ENCODE results near the gene SLC9A9. TPM values are rescaled to one million over a fixed set of nuclear protein-coding genes. Genes with fewer than 3 reads are reported as not detected.

SLC9A9 gene
- total RNA-seq, 2 experiments from 2014 or later = 12.2 TPM

DNA sequence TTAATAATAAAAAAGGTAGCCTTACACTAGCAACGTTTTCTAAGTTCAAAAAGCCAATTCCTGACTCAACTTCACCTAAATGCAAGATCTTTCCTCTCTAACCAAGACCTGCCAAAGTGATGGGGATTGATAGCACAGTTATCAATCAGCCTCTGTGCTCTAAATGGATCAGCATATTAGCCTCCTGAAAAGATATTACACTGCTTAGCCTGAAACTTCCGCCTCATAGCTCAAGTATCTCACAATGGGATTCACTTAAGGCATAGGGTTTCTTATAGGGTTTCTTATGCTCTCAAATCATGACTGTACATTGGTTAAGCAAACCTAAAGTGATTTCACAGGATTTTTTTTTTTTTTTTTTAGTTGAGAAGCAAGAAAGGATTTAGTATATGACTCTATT is 436 bp upstream of the SLC9A9 start:
- H3K36me3 ChIP-seq (ENCODE audit: insufficient read depth, low read length) = no peaks in the 10 kb centered on the region
- TF ChIP-seq, protein P1, sequence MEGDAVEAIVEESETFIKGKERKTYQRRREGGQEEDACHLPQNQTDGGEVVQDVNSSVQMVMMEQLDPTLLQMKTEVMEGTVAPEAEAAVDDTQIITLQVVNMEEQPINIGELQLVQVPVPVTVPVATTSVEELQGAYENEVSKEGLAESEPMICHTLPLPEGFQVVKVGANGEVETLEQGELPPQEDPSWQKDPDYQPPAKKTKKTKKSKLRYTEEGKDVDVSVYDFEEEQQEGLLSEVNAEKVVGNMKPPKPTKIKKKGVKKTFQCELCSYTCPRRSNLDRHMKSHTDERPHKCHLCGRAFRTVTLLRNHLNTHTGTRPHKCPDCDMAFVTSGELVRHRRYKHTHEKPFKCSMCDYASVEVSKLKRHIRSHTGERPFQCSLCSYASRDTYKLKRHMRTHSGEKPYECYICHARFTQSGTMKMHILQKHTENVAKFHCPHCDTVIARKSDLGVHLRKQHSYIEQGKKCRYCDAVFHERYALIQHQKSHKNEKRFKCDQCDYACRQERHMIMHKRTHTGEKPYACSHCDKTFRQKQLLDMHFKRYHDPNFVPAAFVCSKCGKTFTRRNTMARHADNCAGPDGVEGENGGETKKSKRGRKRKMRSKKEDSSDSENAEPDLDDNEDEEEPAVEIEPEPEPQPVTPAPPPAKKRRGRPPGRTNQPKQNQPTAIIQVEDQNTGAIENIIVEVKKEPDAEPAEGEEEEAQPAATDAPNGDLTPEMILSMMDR (IDR thresholded peaks at IDR 0.05) = no peak
- H3K27ac Mint-ChIP-seq = peak overlapping the region; percentile 91
- peak overlapping the region; percentile 71 for H3K4me3 ChIP-seq (ENCODE audit: low read length)
- H3K4me3 Mint-ChIP-seq = peak overlapping the region; percentile 99
- peaks cover 10% of the 10 kb centered on the region for H3K36me3 Mint-ChIP-seq (ENCODE audit: low read depth)
- DNase-seq (no peak), ATAC-seq (ENCODE audit: poor library complexity) (no peak)
- H3K27ac ChIP-seq (ENCODE audit: low read depth in 1 of 2, low read length in 2 of 2) = peak overlapping the region in 1 of 2 donors; percentile 6
- no peaks in the 10 kb centered on the region for H3K27me3 ChIP-seq (ENCODE audit: control insufficient read depth in 1 of 2, insufficient read depth in 2 of 2, low read length in 2 of 2)
- no peaks in the 10 kb centered on the region for H3K9me3 Mint-ChIP-seq
- intact Hi-C loops (cut with DNase I, micrococcal nuclease) = loop anchor here in 1 of 2 experiments (1.0 to 5.0 kb wide), 3 partner anchors 23 to 124 kb away; partner anchors contain the start of gene DIPK2A
- no peaks in the 10 kb centered on the region for H3K27me3 Mint-ChIP-seq
- ChIA-PET POLR2A (interaction anchor here (0.6 to 5.8 kb wide), 4 partner anchors 23 to 1268 kb away, joined by 3 to 45 read pairs (median 4); partner anchors contain the start of gene DIPK2A), CTCF (no interaction called here)
- H3K4me1 ChIP-seq (ENCODE audit: insufficient read depth, low read length) = peaks cover 10% of the 10 kb centered on the region
- peaks cover 66% of the 10 kb centered on the region for H3K4me1 Mint-ChIP-seq (ENCODE audit: low read depth)
- H3K9me3 ChIP-seq (ENCODE audit: control insufficient read depth in 1 of 2, insufficient read depth in 1 of 2, low read length in 2 of 2) = no peaks in the 10 kb centered on the region

DNA sequence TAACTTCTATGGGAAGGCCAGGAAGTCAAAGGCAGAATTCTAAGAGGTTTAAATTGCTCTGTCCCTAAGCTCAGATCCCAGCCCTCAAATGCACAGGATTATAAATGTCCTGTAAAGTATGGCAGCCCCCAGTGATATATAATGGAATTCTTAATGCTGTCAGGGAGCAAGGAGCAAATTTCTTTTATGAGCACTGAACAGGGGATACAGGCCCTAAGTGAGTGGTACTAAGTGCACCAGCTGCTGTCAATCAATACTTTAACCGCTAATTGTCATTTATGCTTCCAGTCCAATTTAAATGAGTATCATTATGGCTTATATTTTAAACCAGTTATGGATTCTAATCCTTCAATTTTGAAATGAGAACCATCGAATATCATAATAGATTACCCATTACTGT is 4.7 kb downstream of the SLC9A9 start:
- POLR2A ChIA-PET = no interaction called here
- Histone ChIP-seq H3K4me3 (ENCODE audit: low read length) (no peak overlapping the region), H3K9me3 (ENCODE audit: control insufficient read depth in 1 of 2, insufficient read depth in 1 of 2, low read length in 2 of 2) (no peaks in the 10 kb centered on the region), H3K36me3 (ENCODE audit: insufficient read depth, low read length) (no peaks in the 10 kb centered on the region), H3K27me3 (ENCODE audit: control insufficient read depth in 1 of 2, insufficient read depth in 2 of 2, low read length in 2 of 2) (no peaks in the 10 kb centered on the region), H3K27ac (ENCODE audit: low read depth in 1 of 2, low read length in 2 of 2) (no peak overlapping the region), H3K4me1 (ENCODE audit: insufficient read depth, low read length) (peaks cover 3% of the 10 kb centered on the region)
- H3K36me3 Mint-ChIP-seq (ENCODE audit: low read depth) = peaks cover 10% of the 10 kb centered on the region
- TF ChIP-seq, protein P1 (IDR thresholded peaks at IDR 0.05) = no peak
- H3K27ac Mint-ChIP-seq = no peak overlapping the region
- no peak for DNase-seq
- ATAC-seq (ENCODE audit: poor library complexity) = no peak
- CTCF ChIA-PET = interaction anchor here (0.6 kb wide), 1 partner anchor 17 kb away, joined by 3 read pairs; no protein-coding TSS in a partner anchor
- H3K4me3 Mint-ChIP-seq = no peak overlapping the region
- no peaks in the 10 kb centered on the region for H3K27me3 Mint-ChIP-seq
- intact Hi-C loops (cut with DNase I, micrococcal nuclease) = no loop called here
- H3K4me1 Mint-ChIP-seq (ENCODE audit: low read depth) = peaks cover 70% of the 10 kb centered on the region
- no peaks in the 10 kb centered on the region for H3K9me3 Mint-ChIP-seq

DNA sequence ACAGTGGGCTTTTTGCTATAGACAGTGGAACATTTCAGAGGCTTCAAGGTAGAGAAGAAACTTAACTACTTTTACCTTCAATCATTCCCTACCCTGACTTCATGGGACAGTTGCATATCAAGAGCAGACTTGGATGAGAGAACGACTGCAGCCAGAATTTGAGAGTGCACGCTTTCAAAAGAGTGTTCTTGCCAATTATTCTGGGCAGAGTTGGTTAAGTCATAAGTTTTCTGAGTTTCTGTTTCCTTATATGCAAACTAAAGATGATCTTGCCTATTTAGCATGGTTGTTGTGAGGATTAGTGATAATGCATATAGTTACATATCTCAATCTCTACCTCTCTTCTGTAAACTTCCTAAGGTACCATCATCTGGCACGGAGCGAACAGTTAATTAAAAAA is 7.6 kb downstream of the SLC9A9 start:
- intact Hi-C loops (cut with DNase I, micrococcal nuclease) = no loop called here
- Histone ChIP-seq H3K4me1 (ENCODE audit: insufficient read depth, low read length) (no peaks in the 10 kb centered on the region), H3K9me3 (ENCODE audit: control insufficient read depth in 1 of 2, insufficient read depth in 1 of 2, low read length in 2 of 2) (no peaks in the 10 kb centered on the region), H3K27ac (ENCODE audit: low read depth in 1 of 2, low read length in 2 of 2) (no peak overlapping the region), H3K36me3 (ENCODE audit: insufficient read depth, low read length) (no peaks in the 10 kb centered on the region), H3K27me3 (ENCODE audit: control insufficient read depth in 1 of 2, insufficient read depth in 2 of 2, low read length in 2 of 2) (no peaks in the 10 kb centered on the region), H3K4me3 (ENCODE audit: low read length) (no peak overlapping the region)
- H3K27me3 Mint-ChIP-seq = no peaks in the 10 kb centered on the region
- TF ChIP-seq, protein P1 (IDR thresholded peaks at IDR 0.05) = no peak
- ATAC-seq (ENCODE audit: poor library complexity) (no peak), DNase-seq (no peak)
- ChIA-PET CTCF (no interaction called here), POLR2A (no interaction called here)
- H3K4me1 Mint-ChIP-seq (ENCODE audit: low read depth) = peaks cover 56% of the 10 kb centered on the region
- no peak overlapping the region for H3K27ac Mint-ChIP-seq
- no peaks in the 10 kb centered on the region for H3K9me3 Mint-ChIP-seq
- no peaks in the 10 kb centered on the region for H3K36me3 Mint-ChIP-seq (ENCODE audit: low read depth)
- no peak overlapping the region for H3K4me3 Mint-ChIP-seq

Data from CD4-positive, alpha-beta T cell (primary cell).